Activated CD8-positive, alpha-beta memory T cell treated with anti-CD3 and anti-CD28 coated beads for 4 hours (primary cell): ENCODE data around the gene CPZ.
"Not testable (repeated sequence)": the region's sequence is repeated elsewhere in the genome, so short reads cannot be mapped to it uniquely, and the experiment has no call there.

Source experiments
- DNase-seq, 2 donors: peaks; one replicate each; pipeline ENCODE4 v3.0.0-alpha.2; 2020; ENCODE audit warnings: low read depth in 2 of 2

Gene CPZ

DNA sequence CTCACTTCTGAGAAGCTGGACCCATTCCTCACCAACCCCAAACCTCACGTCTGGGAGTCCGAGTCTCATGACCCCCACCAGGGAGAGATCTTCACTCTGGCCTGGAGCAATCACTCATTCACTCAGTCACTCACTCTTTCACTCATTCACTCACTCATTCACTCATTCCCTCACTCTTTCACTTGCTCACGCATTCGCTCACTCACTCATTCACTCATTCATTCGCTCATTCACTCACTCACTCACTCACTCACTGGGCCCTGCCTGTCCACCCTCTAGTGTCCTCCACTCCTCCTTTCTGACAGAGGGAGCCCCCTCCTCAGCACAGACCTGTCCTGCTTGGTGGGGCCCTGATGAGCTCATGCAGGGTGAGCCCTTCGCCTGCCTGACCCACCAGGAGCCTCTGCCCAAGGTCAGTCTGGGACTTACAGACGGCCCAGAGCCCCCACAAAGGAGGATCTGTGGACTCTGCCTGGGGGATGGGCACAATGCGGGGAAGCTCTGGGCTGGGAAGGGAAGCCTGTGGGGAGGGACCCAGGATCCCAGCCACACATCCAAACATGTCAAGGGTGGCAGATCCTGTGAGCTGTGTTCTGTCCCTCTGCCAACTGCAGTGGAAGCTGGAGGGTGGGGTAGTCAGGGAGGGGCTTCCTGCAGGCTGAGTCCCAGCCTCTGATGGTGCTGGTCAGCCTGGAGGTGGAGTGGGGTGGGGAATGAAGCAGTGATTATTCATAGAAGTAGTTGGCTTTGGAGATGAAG, 18.5 kb downstream of the CPZ start:
- no peak for DNase-seq

GRCh38 chr4:8612646-8613045, 20.1 kb downstream of the CPZ start:
- DNase-seq: no peak

DNA sequence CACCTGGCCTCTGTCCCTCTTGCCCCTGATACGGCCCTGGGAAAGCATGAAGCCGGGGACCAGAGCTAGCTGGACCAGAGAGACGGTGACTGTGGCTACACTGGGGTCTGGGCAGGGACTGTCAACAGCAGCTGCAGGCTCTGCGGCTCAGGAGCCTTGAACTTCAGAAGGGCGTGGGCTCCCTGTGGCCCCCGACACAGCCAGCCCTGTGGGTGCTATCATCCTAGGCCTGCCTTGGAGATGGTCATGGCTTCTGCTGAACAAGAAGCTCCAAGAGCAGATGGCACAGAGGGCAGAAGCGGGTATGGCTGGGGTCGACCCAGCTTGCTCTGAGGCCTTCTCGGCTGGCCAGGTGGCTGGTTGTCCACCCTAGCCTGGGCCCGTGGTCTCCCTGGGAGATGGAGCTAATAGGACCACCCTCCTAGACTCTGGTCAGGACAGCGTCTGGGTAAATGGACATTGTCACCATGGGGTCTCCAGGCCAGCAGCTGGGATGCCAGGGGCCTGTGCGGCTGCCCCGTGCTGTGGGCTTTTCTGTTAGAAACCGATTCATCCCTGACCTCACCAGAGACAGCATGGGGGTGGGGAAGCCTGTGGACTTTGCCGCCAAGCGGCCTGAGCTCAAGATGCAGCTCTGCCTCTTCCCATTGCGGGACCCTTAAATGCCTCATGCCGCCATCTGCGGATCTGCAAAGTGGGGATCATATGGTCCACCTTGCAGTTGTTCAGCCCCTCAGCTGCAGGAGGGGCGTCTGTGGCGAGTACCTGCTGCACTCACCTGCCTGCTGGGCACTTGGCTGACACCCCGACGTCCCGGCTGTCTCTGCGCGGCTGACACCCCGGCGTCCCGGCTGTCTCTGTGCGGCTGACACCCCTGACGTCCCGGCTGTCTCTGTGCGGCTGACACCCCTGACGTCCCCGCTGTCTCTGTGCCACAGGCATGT, 21.1 kb downstream of the CPZ start:
- no peak for DNase-seq

DNA sequence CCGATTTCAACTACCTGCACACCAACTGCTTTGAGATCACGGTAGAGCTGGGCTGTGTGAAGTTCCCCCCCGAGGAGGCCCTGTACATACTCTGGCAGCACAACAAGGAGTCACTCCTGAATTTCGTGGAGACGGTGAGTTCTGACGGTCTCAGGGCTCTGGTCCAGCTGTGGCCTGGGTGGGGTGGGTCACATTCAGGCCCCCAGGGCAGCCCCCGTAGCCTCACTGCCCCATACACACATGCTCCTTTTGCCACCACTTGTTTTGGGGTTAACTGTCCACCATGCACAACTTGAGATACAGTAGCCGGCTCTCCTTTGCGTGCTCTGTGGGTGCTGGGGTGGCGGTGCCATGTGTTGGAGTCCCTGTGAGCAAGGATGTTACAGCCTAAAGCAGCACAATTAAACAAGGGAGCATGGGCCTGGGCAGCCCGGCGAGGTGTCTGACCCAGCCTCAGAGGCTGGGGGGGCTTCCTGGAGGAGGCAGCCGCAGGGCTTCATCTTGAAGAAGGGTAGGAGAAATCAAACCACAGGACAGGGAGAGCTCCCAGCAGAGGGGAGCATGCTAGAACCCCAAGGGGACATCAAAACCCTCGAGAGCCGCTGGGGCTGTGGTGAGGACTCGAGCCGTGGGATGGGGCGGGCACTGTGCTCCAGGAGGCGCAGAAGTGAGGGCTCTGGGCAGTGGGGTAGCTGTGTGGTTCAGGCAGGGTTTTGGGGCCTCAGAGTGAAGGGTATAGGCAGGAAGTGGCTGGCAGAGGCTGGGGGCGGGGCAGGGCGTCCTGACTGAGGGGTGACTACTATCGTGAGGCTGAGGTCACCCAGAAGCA, 22.0 kb downstream of the CPZ start:
- DNase-seq: no peak

DNA sequence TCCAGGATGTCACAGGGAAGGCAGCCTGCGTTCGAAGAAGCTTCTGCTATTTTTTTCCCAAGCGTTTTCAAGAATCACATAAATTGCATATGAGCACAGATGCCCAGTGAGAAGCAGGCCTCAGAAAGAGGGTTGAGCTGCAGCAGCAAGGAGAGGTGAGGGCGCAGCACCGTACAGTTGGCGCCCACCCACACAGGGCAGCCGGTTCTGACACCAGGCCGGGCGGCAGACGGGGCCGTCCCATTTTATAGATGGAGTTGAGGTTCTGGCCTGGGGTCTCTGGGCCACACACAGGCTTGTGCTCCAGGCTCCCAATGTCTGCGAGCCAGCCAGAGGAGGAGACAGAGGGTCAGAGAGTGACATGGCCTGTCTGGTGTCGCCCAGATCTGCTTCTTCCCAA, 22.8 kb downstream of the CPZ start:
- no peak for DNase-seq

- DNase-seq: no peak
These were observed 23.6 kb downstream of the CPZ start for GRCh38 chr4:8615921-8616787.

DNA sequence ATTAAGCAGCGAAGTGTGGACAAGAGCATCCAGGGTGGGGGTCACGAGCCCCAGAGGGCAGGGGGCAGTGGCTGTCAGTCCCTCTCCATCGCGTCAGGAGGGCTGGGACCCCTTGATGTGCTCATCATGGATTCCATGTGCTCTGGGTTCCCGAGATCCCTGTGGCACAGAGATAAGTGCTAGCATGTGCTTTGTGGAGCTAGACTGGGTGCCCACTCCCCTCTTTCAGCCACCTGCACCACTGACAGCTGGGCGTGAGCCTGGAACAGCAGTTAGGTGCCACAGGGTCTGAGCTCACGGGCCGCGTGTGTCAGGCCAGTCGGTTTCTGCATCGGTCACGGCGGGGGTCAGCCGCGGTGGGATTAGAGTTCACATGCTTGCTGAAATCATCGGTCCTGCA, 24.3 kb downstream of the CPZ start:
- no peak for DNase-seq

- DNase-seq: no peak
These were observed 25.0 kb downstream of the CPZ start for GRCh38 chr4:8617486-8618040.

- DNase-seq: no peak
These were observed 25.9 kb downstream of the CPZ start for GRCh38 chr4:8618421-8618820.

GRCh38 chr4:8618961-8619720, 26.6 kb downstream of the CPZ start:
- DNase-seq: no peak

DNA sequence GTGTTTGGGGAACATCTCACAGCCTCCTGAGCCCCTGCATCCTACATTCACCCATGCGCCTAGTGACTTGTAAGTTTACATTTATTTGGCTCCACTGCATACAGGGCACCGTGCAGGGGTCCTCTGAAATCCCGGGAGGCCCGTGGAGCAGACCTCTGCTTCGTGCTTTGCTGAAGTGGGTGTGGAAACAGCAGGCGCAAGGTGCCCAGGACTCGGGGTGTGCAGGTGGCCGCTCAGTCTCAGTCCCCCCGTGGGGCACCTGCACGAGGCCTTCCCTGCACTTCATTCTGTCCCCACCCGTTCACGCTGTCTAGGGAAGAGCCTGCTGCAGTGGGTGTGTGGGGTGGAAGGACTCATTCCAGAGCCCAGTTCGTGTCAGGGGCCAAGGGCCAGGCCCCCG, 28.6 kb downstream of the CPZ start:
- not testable (repeated sequence) for DNase-seq

DNA sequence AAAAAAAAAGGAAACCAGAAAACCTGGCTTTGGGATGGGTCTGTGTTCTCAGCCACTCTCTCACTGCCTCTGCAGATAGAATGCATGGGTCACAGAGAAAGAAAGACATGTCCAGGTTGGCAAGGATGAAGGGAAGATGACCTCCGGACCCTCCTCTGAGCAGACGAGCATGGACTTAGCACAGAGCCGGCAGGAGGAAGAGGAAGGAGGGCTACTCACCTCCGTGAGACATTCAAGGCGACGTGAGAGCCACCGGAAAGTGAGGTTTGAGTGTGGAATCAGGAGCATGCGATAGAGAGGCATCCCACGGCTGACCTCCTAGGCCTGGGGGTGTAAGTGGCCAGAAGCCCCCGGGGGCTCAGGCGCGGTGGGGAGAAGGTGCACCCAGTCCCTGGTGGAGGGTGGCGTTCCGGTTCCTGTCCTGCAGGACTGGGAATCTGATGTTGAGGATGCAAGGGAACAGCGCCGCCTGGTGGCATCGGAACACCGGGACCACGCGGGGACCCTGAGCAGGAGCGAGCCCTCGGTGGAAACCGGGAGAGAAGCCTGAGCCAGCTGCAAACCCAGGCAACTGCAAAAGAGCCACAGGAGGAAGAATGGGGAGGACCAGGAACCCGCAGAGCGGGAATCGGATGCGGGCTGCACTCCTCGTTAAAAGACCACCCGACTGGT, 32.2 kb downstream of the CPZ start:
- not testable (repeated sequence) for DNase-seq

DNA sequence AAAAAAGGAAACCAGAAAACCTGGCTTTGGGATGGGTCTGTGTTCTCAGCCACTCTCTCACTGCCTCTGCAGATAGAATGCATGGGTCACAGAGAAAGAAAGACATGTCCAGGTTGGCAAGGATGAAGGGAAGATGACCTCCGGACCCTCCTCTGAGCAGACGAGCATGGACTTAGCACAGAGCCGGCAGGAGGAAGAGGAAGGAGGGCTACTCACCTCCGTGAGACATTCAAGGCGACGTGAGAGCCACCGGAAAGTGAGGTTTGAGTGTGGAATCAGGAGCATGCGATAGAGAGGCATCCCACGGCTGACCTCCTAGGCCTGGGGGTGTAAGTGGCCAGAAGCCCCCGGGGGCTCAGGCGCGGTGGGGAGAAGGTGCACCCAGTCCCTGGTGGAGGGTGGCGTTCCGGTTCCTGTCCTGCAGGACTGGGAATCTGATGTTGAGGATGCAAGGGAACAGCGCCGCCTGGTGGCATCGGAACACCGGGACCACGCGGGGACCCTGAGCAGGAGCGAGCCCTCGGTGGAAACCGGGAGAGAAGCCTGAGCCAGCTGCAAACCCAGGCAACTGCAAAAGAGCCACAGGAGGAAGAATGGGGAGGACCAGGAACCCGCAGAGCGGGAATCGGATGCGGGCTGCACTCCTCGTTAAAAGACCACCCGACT, 37.8 kb downstream of the CPZ start:
- not testable (repeated sequence) for DNase-seq

DNA sequence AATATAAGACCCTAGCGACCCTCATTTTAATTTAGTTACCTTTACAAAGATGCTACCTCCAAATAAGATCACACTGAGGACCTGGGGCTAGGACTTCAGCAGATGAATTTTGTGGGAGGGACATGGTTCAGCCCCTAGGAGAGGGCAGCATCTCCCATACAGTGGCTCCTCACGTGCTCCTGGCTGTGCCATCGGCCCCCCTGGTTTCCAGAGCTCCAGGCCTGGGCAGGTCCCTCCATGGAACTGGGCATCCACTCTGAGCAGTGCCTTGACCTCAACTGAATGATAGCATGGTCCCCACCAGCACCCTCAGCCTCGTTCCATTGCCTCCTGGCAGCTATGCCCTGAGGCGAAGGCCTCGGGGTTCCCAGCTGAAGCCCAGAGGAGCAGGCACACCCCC, 39.3 kb downstream of the CPZ start:
- not testable (repeated sequence) for DNase-seq

GRCh38 chr4:8634773-8635172, 42.2 kb downstream of the CPZ start:
- DNase-seq: not testable (repeated sequence)

DNA sequence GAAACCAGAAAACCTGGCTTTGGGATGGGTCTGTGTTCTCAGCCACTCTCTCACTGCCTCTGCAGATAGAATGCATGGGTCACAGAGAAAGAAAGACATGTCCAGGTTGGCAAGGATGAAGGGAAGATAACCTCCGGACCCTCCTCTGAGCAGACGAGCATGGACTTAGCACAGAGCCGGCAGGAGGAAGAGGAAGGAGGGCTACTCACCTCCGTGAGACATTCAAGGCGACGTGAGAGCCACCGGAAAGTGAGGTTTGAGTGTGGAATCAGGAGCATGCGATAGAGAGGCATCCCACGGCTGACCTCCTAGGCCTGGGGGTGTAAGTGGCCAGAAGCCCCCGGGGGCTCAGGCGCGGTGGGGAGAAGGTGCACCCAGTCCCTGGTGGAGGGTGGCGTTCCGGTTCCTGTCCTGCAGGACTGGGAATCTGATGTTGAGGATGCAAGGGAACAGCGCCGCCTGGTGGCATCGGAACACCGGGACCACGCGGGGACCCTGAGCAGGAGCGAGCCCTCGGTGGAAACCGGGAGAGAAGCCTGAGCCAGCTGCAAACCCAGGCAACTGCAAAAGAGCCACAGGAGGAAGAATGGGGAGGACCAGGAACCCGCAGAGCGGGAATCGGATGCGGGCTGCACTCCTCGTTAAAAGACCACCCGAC, 43.5 kb downstream of the CPZ start:
- DNase-seq: not testable (repeated sequence)

DNA sequence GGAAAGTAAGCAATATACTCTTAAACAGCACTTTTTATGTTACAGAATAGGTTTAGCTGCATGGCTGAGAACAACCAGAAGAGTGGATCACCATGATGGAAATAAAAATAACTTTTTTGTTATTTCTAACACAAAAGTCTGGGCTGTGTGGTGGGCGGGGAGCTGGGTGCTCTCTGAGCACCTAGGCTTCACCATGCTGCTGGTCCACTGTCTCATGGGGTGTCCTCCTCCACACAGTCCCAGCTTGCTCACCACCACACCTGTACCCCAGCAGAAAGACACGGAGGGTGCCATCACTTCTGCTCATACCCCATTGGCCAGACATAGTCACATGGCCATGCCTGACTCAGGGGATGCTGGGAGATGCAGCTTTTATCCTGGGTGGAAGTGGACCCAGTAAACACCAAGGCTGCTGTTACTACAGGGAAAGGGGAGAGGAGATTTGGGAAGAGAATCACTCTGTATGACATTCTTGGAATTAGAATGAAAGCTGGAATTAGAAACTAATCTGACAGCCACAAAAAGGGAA, 45.0 kb downstream of the CPZ start:
- DNase-seq: no peak

DNA sequence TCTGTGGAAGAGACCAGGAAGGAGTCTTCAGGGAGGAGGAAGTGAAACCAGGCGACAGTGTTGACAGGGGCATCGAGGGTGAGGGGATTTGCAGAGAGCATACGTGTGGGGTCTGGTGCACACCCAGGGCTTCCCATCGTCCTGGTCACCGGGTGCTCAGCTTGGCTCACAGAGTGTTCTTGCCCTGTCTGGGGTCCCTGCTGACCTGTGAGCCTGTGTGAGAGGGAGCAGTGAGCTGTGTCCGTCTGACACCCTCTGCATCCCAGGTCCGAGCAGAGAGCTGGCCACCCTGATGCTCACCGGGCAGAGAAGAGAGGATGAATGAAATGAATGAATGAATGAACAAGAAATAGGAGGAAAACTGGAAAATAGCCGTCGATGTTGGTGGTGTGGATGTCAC, 46.5 kb downstream of the CPZ start:
- DNase-seq: no peak
